Tibial artery (tissue), 4 donors: ENCODE data around the gene CXCL14.

Experiments used
- DNase-seq, 2 donors: peaks; one replicate each; pipeline ENCODE4 v3.0.0-alpha.2; 2019
- H3K27ac ChIP-seq, 2 donors: fragments of 200-600 bp; sonication (generic) in 1 of 2; 1 replicate in 1 of 2; 2 replicates in 1 of 2; pipeline ENCODE4 v1.5.1; 2018 to 2019; ENCODE audit warnings: mild to moderate bottlenecking in 1 of 2
- H3K27me3 ChIP-seq, 2 donors: fragments of 200-600 bp; sonication (generic) in 1 of 2; one replicate each; pipeline versions ENCODE4 v1.5.1 to v1.6.0; 2016 to 2019
- H3K36me3 ChIP-seq, 3 donors: fragments of 200-600 bp; sonication (generic) in 2 of 3; one replicate each; pipeline ENCODE4 v1.5.1; 2016 to 2019; ENCODE audit warnings: mild to moderate bottlenecking in 2 of 3
- H3K4me1 ChIP-seq, 4 donors: fragments of 200-600 bp; sonication (generic) in 2 of 4; 1 replicate in 3 of 4; 2 replicates in 1 of 4; pipeline ENCODE4 v1.5.1; 2016 to 2019
- H3K4me3 ChIP-seq, 2 donors: fragments of 200-600 bp; sonication (generic) in 1 of 2; 1 replicate in 1 of 2; 2 replicates in 1 of 2; pipeline ENCODE4 v1.5.1; 2018 to 2019; ENCODE audit warnings: mild to moderate bottlenecking in 2 of 2
- H3K9me3 ChIP-seq, 3 donors: fragments of 200-600 bp; sonication (generic) in 1 of 3; one replicate each; pipeline ENCODE4 v1.5.1; 2016 to 2019
- CTCF ChIP-seq, 2 experiments: fragments of 200-600 bp in 1 of 2; fragments of 450-650 bp in 1 of 2; IDR thresholded peaks; one replicate each; pipeline ENCODE4 v1.5.1; 2017 to 2019; ENCODE audit warnings: antibody characterized with exemption in 2 of 2, mild to moderate bottlenecking in 1 of 2, moderate library complexity in 1 of 2
- intact Hi-C: fragments of 100-400 bp; cut with DNase I; formaldehyde crosslinking; loops from one replicate; pipeline ENCODE4 v1.15.0; 2023; ENCODE audit warnings: low total_unique reads

Gene CXCL14

GRCh38 chr5:135543485-135544304 lies 35.1 kb downstream of the CXCL14 start:
- Histone ChIP-seq H3K9me3 (no peaks in the 10 kb centered on the region), H3K27ac (no peak overlapping the region), H3K27me3 (peaks cover 0 to 83% of the 10 kb centered on the region in 2 donors), H3K4me1 (peaks cover 0 to 17% (median 15%) of the 10 kb centered on the region in 4 donors), H3K4me3 (peak overlapping the region; percentile 36 to 44), H3K36me3 (no peaks in the 10 kb centered on the region)
- no peak for TF ChIP-seq CTCF (IDR thresholded peaks at IDR 0.05)
- no peak for DNase-seq
- intact Hi-C loops: no loop called here

- peaks cover 0 to 82% of the 10 kb centered on the region in 2 donors for H3K27me3 ChIP-seq
Measured at GRCh38 chr5:135543001-135543484, 35.7 kb downstream of the CXCL14 start.

GRCh38 chr5:135541807-135542502 lies 36.8 kb downstream of the CXCL14 start:
- intact Hi-C loops: no loop called here
- peaks cover 0 to 82% of the 10 kb centered on the region in 2 donors for H3K27me3 ChIP-seq
- no peak for TF ChIP-seq CTCF (IDR thresholded peaks at IDR 0.05)

More at GRCh38 chr5:135543001-135543484, 35.7 kb downstream of the CXCL14 start:
- Histone ChIP-seq H3K27ac (no peak overlapping the region), H3K4me3 (peak overlapping the region; percentile 36 to 44), H3K36me3 (no peaks in the 10 kb centered on the region), H3K9me3 (no peaks in the 10 kb centered on the region), H3K4me1 (peaks cover 0 to 17% (median 15%) of the 10 kb centered on the region in 4 donors)
- intact Hi-C loops: no loop called here
- no peak for DNase-seq
- TF ChIP-seq CTCF (IDR thresholded peaks at IDR 0.05): no peak

GRCh38 chr5:135539430-135540005 lies 39.3 kb downstream of the CXCL14 start:
- no peak overlapping the region for H3K27ac ChIP-seq
- no peak overlapping the region for H3K4me3 ChIP-seq
- no peaks in the 10 kb centered on the region for H3K36me3 ChIP-seq
- intact Hi-C loops: no loop called here
- peaks cover 0 to 4% (median 0%) of the 10 kb centered on the region in 3 donors for H3K9me3 ChIP-seq
- no peak for TF ChIP-seq CTCF (IDR thresholded peaks at IDR 0.05)
- peaks cover 0 to 31% (median 28%) of the 10 kb centered on the region in 4 donors for H3K4me1 ChIP-seq
- no peak for DNase-seq
- peaks cover 0 to 83% of the 10 kb centered on the region in 2 donors for H3K27me3 ChIP-seq

More at GRCh38 chr5:135541807-135542502, 36.8 kb downstream of the CXCL14 start:
- Histone ChIP-seq H3K4me1 (peaks cover 0 to 17% (median 15%) of the 10 kb centered on the region in 4 donors), H3K4me3 (no peak overlapping the region), H3K9me3 (peaks cover 0 to 4% (median 0%) of the 10 kb centered on the region in 3 donors), H3K27ac (no peak overlapping the region), H3K36me3 (no peaks in the 10 kb centered on the region)
- no peak for DNase-seq

- no peak for DNase-seq
- Histone ChIP-seq H3K27ac (no peak overlapping the region), H3K4me3 (no peak overlapping the region), H3K9me3 (peaks cover 0 to 4% (median 0%) of the 10 kb centered on the region in 3 donors), H3K27me3 (peaks cover 0 to 83% of the 10 kb centered on the region in 2 donors), H3K36me3 (no peaks in the 10 kb centered on the region), H3K4me1 (peaks cover 0 to 18% (median 16%) of the 10 kb centered on the region in 4 donors)
- intact Hi-C loops: no loop called here
- TF ChIP-seq CTCF (IDR thresholded peaks at IDR 0.05): no peak
Measured at GRCh38 chr5:135538261-135538660, 40.5 kb downstream of the CXCL14 start.
